Natural killer cell (primary cell): Measurements from ENCODE around the gene MCOLN3. TPM values are rescaled to one million over a fixed set of nuclear protein-coding genes. Genes with fewer than 3 reads are reported as not detected.
A peak's percentile ranks its signal among the peaks of the same experiment; 100 is the strongest.

Source experiments
- ATAC-seq, 3 donors: fragments of 150-1000 bp in 2 of 3; fragments of 200-7000 bp in 1 of 3; cut with Tn5 transposase; 1 replicate in 1 of 3; 2 replicates in 2 of 3; pipeline ENCODE4 v1.10.0; 2021; ENCODE audit warnings: mild to moderate bottlenecking in 2 of 3, moderate library complexity in 2 of 3
- DNase-seq, 2 donors: peaks; one replicate each; pipeline versions ENCODE4 v3.0.0 to v3.0.0-alpha.2; 2013 to 2021; ENCODE audit warnings: mixed read lengths in 1 of 2
- H3K27ac ChIP-seq: one replicate; pipeline ENCODE4 v1.5.1; 2013; ENCODE audit warnings: mild to moderate bottlenecking, low read length
- H3K27me3 ChIP-seq: one replicate; pipeline ENCODE4 v1.6.1; 2013; ENCODE audit warnings: low read length; ENCODE audit not compliant: control insufficient read depth, insufficient read depth
- H3K36me3 ChIP-seq: one replicate; pipeline ENCODE4 v1.6.1; 2013; ENCODE audit warnings: low read length; ENCODE audit not compliant: control insufficient read depth, insufficient read depth
- H3K4me1 ChIP-seq: one replicate; pipeline ENCODE4 v1.6.1; 2013; ENCODE audit warnings: low read length; ENCODE audit not compliant: control insufficient read depth, insufficient read depth
- H3K4me3 ChIP-seq: one replicate; pipeline ENCODE4 v1.5.1; 2013; ENCODE audit warnings: low read length
- H3K9me3 ChIP-seq: one replicate; pipeline ENCODE4 v1.6.1; 2013; ENCODE audit warnings: low read length; ENCODE audit not compliant: control insufficient read depth, insufficient read depth
- H3K27ac Mint-ChIP-seq, 2 donors: one replicate each; pipeline ENCODE4 v1.8.0; 2022; ENCODE audit warnings: mild to moderate bottlenecking in 2 of 2, mixed read lengths in 2 of 2, moderate library complexity in 1 of 2
- H3K27me3 Mint-ChIP-seq, 2 donors: one replicate each; pipeline ENCODE4 v1.8.0; 2022; ENCODE audit warnings: low read depth in 2 of 2, mixed read lengths in 2 of 2
- H3K36me3 Mint-ChIP-seq: one replicate; pipeline ENCODE4 v1.8.0; 2022; ENCODE audit warnings: mixed read lengths
- H3K4me1 Mint-ChIP-seq, 2 donors: one replicate each; pipeline ENCODE4 v1.8.0; 2022; ENCODE audit warnings: mixed read lengths in 2 of 2
- H3K4me3 Mint-ChIP-seq: one replicate; pipeline ENCODE4 v1.8.0; 2022; ENCODE audit warnings: mild to moderate bottlenecking, moderate library complexity, mixed read lengths
- H3K9me3 Mint-ChIP-seq, 2 donors: one replicate each; pipeline ENCODE4 v1.8.0; 2022; ENCODE audit warnings: mixed read lengths in 2 of 2
- CTCF ChIP-seq: fragments of 200-600 bp; IDR thresholded peaks from one replicate; pipeline ENCODE4 v1.8.0; 2022; ENCODE audit warnings: antibody characterized with exemption
- WGBS: methylation state at CpG from one replicate; pipeline ENCODE4 v1.1.7; 2013; ENCODE audit warnings: missing lambda C conversion rate; ENCODE audit not compliant: insufficient coverage; 5-methylcytosine and 5-hydroxymethylcytosine counted together
- intact Hi-C: fragments of 100-400 bp; cut with micrococcal nuclease; formaldehyde crosslinking; loops from one replicate; pipeline ENCODE4 v1.14.2; 2022
- total RNA-seq, 4 donors: library from RNA; stranded (reverse); fragments of 120-200 nt in 1 of 4; gene quantifications; one replicate each; pipeline versions ENCODE4 v1.2.3 to v1.2.4, GENCODE V29; 2013 to 2022

Gene MCOLN3
- total RNA-seq, 3 donors from 2014 or later (not counting 1 experiment from before 2014, with no cell fraction given): not detected

GRCh38 chr1:85058311-85058710 is 10.0 kb upstream of the MCOLN3 start:
- H3K36me3 Mint-ChIP-seq: no peaks in the 10 kb centered on the region
- DNase-seq (no peak), ATAC-seq (no peak)
- Histone ChIP-seq H3K4me1 (peaks cover 10% of the 10 kb centered on the region), H3K27me3 (no peaks in the 10 kb centered on the region), H3K4me3 (no peak overlapping the region), H3K27ac (no peak overlapping the region), H3K36me3 (no peaks in the 10 kb centered on the region), H3K9me3 (no peaks in the 10 kb centered on the region)
- peaks cover 12 to 13% of the 10 kb centered on the region in 2 donors for H3K4me1 Mint-ChIP-seq
- no peak overlapping the region for H3K4me3 Mint-ChIP-seq
- TF ChIP-seq CTCF: no peak
- 69% methylated on average over 1 of the region's 1 CpG for WGBS
- no peaks in the 10 kb centered on the region for H3K9me3 Mint-ChIP-seq
- peaks cover 22 to 60% of the 10 kb centered on the region in 2 donors for H3K27me3 Mint-ChIP-seq
- intact Hi-C loops: no loop called here
- H3K27ac Mint-ChIP-seq: no peak overlapping the region

GRCh38 chr1:85054664-85055063 is 6.4 kb upstream of the MCOLN3 start:
- intact Hi-C loops: no loop called here
- ATAC-seq: no peak
- Histone ChIP-seq H3K27ac (no peak overlapping the region), H3K27me3 (peaks cover 7% of the 10 kb centered on the region), H3K9me3 (no peaks in the 10 kb centered on the region), H3K4me1 (no peaks in the 10 kb centered on the region), H3K4me3 (no peak overlapping the region), H3K36me3 (no peaks in the 10 kb centered on the region)
- H3K4me3 Mint-ChIP-seq: no peak overlapping the region
- DNase-seq: no peak
- peaks cover 0 to 4% of the 10 kb centered on the region in 2 donors for H3K4me1 Mint-ChIP-seq
- H3K27me3 Mint-ChIP-seq: peaks cover 20 to 45% of the 10 kb centered on the region in 2 donors
- no peaks in the 10 kb centered on the region for H3K9me3 Mint-ChIP-seq
- no CpG with 5 or more reads among the region's 4 CpGs for WGBS
- no peaks in the 10 kb centered on the region for H3K36me3 Mint-ChIP-seq
- no peak for TF ChIP-seq CTCF
- H3K27ac Mint-ChIP-seq: no peak overlapping the region

GRCh38 chr1:85049735-85050166 is 1.5 kb upstream of the MCOLN3 start:
- H3K4me3 ChIP-seq: no peak overlapping the region
- peaks cover 34 to 55% of the 10 kb centered on the region in 2 donors for H3K27me3 Mint-ChIP-seq
- TF ChIP-seq CTCF: no peak
- H3K9me3 Mint-ChIP-seq: no peaks in the 10 kb centered on the region
- ATAC-seq (no peak), DNase-seq (peak in 1 of 2 donors; percentile 15)
- no peaks in the 10 kb centered on the region for H3K36me3 Mint-ChIP-seq
- peak overlapping the region; percentile 35 for H3K4me3 Mint-ChIP-seq
- no peaks in the 10 kb centered on the region for H3K9me3 ChIP-seq
- H3K27ac ChIP-seq: no peak overlapping the region
- H3K27ac Mint-ChIP-seq: no peak overlapping the region
- peaks cover 33% of the 10 kb centered on the region for H3K27me3 ChIP-seq
- peaks cover 0 to 4% of the 10 kb centered on the region in 2 donors for H3K4me1 Mint-ChIP-seq
- no peaks in the 10 kb centered on the region for H3K36me3 ChIP-seq
- H3K4me1 ChIP-seq: peaks cover 13% of the 10 kb centered on the region
- 54% methylated on average over 11 of the region's 11 CpGs for WGBS
- intact Hi-C loops: no loop called here
